GM10847 (cell line): Measurements from ENCODE around the gene PIPOX.

Source experiments
- POLR2A ChIP-seq: IDR thresholded peaks from 2 replicates; pipeline ENCODE4 v1.6.1; 2011; ENCODE audit not compliant: insufficient read length; ENCODE audit errors: extremely low read depth

Gene PIPOX

GRCh38 chr17:29037739-29038084, 5.2 kb upstream of the PIPOX start:
- no peak for TF ChIP-seq POLR2A

DNA sequence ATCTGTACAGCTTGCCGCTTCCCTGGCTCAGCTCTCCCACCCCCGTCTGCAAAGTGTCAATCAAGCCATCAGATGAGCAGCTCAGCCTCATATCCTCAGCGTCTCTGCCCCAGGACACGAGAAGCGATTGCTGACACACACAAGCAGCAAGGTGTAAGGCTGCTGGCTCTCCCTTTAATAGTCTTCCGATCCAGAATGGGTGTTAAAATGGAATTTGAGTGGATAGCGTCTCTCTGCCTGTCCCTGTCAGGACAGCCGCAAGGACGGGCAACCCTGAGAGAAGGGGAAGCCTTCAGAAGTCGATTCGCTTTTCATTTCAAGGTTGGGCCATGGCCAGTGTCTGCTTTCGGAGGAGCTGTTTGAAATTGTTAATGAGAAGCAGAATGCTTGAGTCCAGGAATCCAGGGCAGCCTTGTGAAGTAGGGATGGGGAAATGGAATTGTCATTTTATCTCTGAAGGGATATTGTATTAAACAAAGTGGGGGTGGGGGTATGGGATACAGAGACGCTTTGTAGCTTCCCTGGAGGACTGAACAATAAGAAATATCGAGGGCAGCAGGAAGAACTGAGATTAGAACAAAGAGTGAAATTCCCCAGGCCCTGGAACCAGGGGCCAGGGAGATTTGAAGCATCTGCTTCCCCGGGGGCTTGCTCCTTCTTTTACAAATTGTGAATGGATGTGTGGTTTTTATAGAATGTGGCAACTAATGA, 4.7 kb upstream of the PIPOX start:
- TF ChIP-seq POLR2A = no peak

DNA sequence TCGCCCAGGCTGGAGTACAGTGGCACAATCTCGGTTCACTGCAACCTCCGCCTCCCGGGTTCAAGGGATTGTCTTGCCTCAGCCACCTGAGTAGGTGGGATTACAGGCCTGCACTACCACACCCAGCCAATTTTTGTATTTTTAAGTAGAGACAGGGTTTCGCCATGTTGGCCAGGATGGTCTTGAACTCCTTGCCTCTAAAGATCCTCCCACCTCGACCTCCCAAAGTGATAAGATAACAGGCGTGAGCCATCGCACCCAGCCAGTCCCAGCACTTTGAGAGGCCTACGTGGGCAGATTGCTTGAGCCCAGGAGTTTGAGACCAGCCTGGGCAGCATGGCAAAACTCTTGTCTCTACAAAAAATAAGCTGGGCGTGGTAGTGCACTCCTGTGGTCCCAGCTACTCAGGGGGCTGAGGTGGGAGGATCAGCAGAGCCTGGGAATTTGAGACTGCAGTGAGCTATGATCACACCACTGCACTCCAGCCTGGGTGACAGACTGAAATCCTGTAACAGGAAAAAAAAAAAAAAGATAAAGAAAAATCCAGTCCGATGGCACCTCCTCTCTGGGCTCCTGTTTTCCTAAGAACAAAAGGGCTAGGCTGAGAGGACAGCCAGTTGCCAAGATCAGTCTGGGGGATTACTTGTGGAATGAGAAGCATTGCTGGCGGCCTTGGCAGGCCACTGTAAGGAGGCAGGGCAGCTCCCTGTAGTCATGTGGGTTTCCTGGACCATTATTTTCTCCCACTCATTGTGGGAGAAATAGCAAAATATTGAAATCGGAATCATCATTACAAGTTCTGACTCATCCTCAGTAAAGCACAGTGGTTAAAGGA, 3.0 kb upstream of the PIPOX start:
- TF ChIP-seq POLR2A = no peak

DNA sequence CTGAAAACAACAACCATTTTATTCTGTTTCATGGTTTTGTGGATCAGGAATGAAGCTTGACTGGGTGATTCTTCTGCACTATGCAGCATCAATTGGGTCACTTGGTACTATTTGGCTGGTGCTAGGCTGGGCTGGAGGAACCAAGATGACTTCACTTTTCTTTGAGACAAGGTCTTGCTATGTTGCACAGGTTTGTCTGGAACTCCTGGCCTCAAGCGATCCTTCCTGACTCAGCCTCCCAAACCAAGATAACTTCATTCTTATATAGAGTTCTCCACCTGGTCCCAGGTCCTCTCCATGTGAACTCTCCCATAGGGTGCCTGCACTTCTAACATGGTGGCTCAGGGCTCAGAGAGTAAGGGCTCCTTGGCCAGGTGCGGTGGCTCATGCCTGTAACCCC, 1.9 kb upstream of the PIPOX start:
- no peak for TF ChIP-seq POLR2A

DNA sequence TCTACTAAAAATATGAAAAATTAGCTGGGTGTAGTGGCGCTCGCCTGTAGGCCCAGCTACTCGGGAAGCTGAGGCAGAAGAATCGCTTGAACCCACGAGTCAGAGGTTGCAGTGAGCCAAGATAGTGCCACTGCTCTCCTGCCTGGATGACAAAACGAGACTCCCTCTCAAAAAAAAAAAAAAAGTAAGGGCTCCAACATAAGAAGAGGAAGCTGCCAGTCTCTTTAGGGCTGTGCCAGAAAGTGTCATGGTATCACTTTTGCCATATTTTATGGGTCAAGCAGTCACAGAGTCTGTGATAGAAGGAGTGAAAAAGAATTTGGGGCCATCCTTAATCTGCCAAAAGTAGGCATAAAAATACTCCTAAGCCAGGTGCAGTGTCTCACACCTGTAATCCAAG, 1.4 kb upstream of the PIPOX start:
- no peak for TF ChIP-seq POLR2A

GRCh38 chr17:29042026-29042678, 789 bp upstream of the PIPOX start:
- no peak for TF ChIP-seq POLR2A

- no peak for TF ChIP-seq POLR2A
These were observed 701 bp downstream of the PIPOX start for GRCh38 chr17:29043539-29044145.

- no peak for TF ChIP-seq POLR2A
These were observed 2.1 kb downstream of the PIPOX start for GRCh38 chr17:29045026-29045425.

GRCh38 chr17:29045734-29046472, 3.0 kb downstream of the PIPOX start:
- no peak for TF ChIP-seq POLR2A

DNA sequence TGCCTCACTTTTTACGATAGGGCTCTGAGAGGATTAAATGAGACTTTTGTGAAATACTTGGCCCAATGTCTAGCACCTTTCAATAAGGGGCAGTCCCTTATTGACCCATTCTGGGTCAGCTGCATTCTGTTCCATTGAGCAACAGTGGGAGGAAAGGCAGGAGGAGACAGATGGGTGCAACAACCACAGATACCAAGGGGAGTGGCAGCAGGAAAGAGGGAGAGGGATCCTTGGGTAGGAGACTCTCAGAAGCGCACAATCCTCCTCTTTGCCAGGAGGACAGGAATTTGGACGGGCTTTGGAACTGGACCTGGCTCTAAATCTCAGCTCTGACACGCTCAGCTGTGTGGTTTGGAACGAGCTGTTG, 3.5 kb downstream of the PIPOX start:
- no peak for TF ChIP-seq POLR2A

DNA sequence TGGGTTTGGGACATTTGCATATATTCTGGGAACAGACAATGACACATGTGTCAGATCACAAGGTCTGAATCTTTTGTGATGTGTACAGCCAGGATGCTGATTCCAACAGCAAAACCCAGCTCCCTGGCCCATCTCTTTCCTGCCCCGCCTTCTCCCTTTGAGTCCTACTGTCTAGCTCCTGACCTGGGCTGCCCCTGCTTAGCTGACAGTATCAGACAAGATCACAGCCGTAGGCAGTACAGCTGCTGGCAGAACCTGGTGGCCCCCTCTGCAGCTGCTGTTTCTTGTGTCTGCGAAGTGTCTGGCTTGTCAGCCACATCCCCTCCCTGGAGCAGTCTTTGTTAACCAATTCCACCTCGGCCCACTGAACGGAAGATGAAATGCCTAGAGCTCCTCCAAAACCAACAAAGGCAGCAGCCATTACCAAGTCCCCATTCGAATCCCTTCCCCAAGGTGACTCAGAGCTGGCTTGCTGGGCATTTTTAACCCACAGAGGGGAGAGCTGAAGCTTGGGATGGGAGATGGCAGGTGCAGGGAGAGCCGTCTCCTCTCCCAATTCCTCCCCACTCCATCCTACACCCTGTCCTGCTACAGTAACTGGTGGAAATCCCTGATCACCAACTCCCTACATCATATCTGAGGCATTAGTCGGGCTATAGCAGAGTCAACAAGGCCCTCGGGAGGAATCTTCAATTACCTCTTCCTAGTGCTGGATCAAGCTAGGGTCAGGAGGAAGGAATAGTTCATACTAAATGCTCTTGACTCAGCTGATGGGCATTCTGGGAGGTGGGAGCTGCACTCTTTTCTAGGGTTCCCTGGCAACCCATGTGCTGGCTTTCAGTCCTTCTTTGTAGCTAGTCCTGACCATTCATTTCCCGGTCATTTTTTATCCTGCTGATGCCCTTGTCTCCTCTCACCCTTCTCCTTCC, 5.8 kb downstream of the PIPOX start:
- TF ChIP-seq POLR2A = no peak

- no peak for TF ChIP-seq POLR2A
These were observed 6.7 kb downstream of the PIPOX start for GRCh38 chr17:29049541-29050145.

DNA sequence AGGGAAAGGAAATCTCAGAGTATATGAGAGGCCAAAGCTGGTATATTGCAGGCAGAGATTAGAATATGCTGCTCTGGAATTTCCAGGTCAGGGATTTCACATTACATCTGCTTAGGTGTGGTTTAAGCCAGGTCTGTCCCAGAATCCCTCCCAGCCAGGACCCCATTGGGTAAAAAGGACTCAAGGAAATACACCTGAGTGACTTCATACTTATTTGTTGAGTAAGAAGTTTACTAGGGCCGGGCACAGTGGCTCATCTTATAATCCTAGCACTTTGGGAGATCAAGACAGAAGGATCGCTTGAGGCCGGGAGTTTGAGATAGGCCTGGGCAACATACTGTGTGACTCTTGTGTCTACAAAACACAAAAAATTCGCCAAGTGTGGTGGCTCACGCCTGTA, 7.2 kb downstream of the PIPOX start:
- no peak for TF ChIP-seq POLR2A

- no peak for TF ChIP-seq POLR2A
These were observed 8.3 kb downstream of the PIPOX start for GRCh38 chr17:29051194-29051593.
